GM12891 (cell line): ENCODE measurements around the gene TMEM121.
"Not testable (repeated sequence)": the region's sequence is repeated elsewhere in the genome, so short reads cannot be mapped to it uniquely, and the experiment has no call there.

ENCODE experiments used
- DNase-seq: peaks from one replicate; pipeline ENCODE4 v3.0.0; 2011; ENCODE audit warnings: low spot score; ENCODE audit not compliant: insufficient read length
- FAIRE-seq: peaks from 2 replicates; lab custom pipeline; 2011; peaks lifted over from hg19 to GRCh38; lab: Jason Lieb, UNC
- PAX5 ChIP-seq: IDR thresholded peaks from 2 replicates; pipeline ENCODE4 v1.6.1; 2011; ENCODE audit warnings: low read length, moderate library complexity, mild to moderate bottlenecking; ENCODE audit not compliant: insufficient read depth, severe bottlenecking
- POLR2A ChIP-seq: IDR thresholded peaks from 2 replicates; pipeline ENCODE4 v1.6.1; 2011; ENCODE audit warnings: low read depth, low read length, control low read depth
- POLR2AphosphoS5 ChIP-seq: IDR thresholded peaks from 2 replicates; pipeline ENCODE4 v1.6.1; 2011; ENCODE audit warnings: low read depth, low read length, control low read depth
- POU2F2 ChIP-seq: IDR thresholded peaks from 2 replicates; pipeline ENCODE4 v1.6.1; 2011; ENCODE audit warnings: low read depth, mild to moderate bottlenecking, control low read depth, low read length, moderate library complexity
- SPI1 ChIP-seq: IDR thresholded peaks from 2 replicates; pipeline ENCODE4 v1.6.1; 2011; ENCODE audit warnings: low read depth, low read length, control low read depth
- TAF1 ChIP-seq: IDR thresholded peaks from 2 replicates; pipeline ENCODE4 v1.6.1; 2011; ENCODE audit warnings: low read depth, low read length, control low read depth

Gene TMEM121

GRCh38 chr14:105533811-105534498 is 7.6 kb downstream of the TMEM121 start:
- no peak for DNase-seq
- no peak for FAIRE-seq
- TF ChIP-seq PAX5 (no peak), TAF1 (no peak)

DNA sequence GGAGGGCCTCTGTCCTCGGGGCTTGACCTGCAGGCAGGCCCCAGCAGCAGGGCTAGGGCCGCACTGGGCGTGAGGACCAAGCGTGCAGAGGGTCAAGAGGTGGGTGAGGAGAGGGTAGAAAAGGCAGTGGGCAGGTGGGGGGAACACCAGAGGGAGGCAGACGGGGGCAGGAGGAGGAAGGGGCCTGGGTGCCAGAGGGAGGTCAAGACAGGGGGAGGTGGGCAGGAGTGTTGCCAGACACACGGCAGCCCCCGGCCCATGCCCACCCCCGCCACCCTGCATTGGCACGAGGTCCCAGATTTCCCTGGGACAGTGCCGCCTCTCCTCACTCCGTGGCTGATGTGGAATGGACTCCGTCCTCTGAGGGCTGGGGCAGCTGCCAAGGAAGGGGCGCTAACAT is 8.2 kb downstream of the TMEM121 start:
- DNase-seq (no peak), FAIRE-seq (no peak)
- TF ChIP-seq POLR2A: no peak
- no peak for TF ChIP-seq POU2F2
- no peak for TF ChIP-seq SPI1
- no peak for TF ChIP-seq POLR2AphosphoS5
- TF ChIP-seq PAX5: no peak
- TF ChIP-seq TAF1: no peak

GRCh38 chr14:105536051-105536450 is 9.7 kb downstream of the TMEM121 start:
- no peak for FAIRE-seq
- DNase-seq: no peak
- TF ChIP-seq PAX5: no peak
- no peak for TF ChIP-seq SPI1
- TF ChIP-seq POU2F2: no peak
- TF ChIP-seq POLR2AphosphoS5: no peak
- TF ChIP-seq TAF1: no peak

DNA sequence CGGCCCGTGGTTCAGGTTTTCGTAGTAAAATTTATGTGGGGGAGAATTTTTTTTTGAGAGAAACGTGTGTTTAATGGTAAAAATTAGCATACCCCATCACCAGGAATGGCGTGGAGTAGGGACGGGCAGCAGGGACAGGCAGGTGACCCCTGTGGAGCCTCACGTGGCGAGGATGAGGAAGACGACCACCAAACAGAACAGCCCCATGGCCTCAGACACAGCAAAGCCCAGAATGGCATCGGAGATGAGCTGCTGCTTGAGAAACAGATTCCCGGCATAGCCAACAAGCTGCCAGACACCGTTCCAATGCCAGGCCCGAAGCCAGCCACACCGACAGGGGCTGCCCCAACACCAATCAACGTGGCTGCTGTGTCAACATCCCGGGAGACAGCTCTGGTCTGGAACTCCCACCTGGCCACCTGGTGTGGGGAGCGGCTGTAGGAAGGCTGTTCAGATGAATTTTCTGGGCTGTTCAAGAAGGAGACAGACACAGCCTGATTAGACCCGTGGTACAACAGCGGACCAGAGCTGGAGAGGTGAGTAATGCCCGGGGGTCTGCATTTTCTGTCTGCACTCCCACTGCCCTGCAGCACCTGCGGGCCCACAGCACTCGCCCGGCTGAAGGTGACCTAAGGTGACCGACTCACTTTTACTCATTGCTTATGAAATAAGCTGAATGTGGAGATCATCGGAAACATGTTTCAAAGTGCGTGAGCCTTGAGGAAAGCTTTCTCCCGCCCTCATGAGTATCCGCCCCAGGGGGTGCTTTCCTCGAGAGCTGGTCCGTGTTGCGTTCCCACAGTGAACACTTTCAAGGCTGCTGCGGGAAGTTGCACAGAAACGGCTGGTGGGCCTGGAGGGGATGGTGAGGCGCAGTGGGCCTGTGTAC is 10.6 kb downstream of the TMEM121 start:
- FAIRE-seq (no peak), DNase-seq (no peak)
- no peak for TF ChIP-seq TAF1
- TF ChIP-seq PAX5: no peak
- TF ChIP-seq SPI1: no peak
- TF ChIP-seq POU2F2: no peak
- TF ChIP-seq POLR2A: no peak
- no peak for TF ChIP-seq POLR2AphosphoS5

- DNase-seq (peak; percentile 96), FAIRE-seq (peak; percentile 38)
- no peak for TF ChIP-seq POLR2AphosphoS5
- no peak for TF ChIP-seq POLR2A
- no peak for TF ChIP-seq TAF1
- TF ChIP-seq SPI1: no peak
- TF ChIP-seq PAX5: no peak
- no peak for TF ChIP-seq POU2F2
These were observed 11.4 kb downstream of the TMEM121 start for GRCh38 chr14:105537580-105538474.

DNA sequence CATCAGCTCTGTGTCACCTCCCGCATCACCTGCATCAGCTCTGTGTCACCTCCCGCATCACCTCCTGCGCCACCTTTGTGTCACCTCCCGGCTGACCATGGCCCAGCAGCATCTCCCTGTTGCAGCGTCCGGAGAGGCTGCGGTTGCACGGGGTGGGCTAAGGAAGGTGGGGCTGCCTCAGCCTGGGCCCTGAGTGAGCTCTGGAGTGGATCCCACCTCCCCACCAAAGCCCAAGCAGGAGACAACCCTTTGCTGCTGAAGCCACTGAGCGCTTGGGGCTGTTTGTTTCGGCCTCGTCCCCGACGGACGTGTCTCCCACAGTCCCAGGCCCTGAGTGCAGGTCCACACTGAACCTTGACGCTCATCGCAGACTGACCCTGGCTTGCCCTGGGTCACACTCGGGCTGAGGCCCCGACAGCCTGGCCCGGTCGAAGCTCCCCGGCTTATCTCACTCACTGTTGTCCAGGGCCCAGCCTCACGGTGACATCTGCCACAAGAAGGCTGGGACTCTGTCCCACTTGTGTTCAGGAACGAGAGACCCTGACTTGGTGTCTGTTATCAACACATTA is 12.2 kb downstream of the TMEM121 start:
- TF ChIP-seq SPI1: no peak
- no peak for TF ChIP-seq PAX5
- no peak for TF ChIP-seq POLR2A
- no peak for TF ChIP-seq POU2F2
- TF ChIP-seq POLR2AphosphoS5: no peak
- no peak for TF ChIP-seq TAF1
- DNase-seq: no peak
- peak; percentile 72 for FAIRE-seq

DNA sequence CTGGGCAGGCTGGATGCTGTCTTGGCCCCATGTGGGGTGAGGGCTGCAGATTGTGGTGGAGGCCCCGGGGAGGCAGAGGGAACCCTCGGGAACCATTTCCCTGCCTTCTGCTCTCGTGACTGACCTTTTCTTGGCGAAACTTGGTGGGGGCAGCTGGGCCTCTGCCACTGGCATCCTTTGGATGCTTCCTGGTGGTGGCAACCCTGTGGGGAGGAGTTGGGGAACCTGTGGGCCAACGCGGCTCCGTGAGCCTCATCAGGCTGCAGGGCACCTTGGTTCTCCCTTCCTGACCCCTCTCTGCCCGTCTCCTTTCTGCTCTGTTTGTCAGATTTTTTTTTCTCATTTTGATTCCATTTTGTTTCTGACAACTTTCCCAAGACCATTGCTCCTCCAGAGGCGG is 14.4 kb downstream of the TMEM121 start:
- TF ChIP-seq POLR2AphosphoS5 (no peak), PAX5 (no peak)
- FAIRE-seq: no peak
- DNase-seq: no peak

DNA sequence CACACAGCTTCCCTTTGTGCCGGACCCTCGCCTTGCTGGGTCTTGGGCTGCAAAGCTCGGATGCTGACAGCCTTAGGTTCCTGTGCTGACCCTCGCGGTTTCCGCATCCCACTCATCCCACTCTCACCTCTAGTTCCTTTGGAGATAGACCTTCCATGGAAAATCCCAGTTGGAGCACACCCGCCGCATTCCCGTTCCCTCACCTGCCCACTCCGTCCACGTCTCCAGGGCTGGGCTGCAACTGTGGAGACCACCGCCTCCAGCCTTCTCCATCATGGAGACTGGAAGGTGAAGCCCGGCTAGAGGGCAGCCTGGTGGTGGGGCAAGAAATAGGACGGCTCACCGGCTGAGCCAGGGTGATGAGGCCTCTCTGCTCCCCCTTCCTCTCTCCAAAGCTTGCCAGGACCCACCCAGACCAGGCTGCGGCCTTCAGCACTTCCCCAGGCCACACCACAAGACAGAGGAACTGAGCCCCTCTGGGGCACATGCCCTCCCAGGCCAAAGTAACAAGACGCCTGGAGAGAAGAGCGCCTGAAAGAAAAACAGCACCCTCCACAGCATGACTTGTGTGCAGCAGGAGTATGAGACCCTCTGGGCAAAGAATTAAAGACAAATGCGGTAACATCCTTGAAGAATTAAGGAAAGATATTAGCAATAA is 15.0 kb downstream of the TMEM121 start:
- TF ChIP-seq SPI1 (no peak), POLR2A (no peak), TAF1 (no peak), POU2F2 (no peak), PAX5 (no peak), POLR2AphosphoS5 (no peak)
- DNase-seq: no peak
- FAIRE-seq: no peak

- not testable (repeated sequence) for FAIRE-seq, DNase-seq
These were observed 19.3 kb downstream of the TMEM121 start for GRCh38 chr14:105545676-105546075.

DNA sequence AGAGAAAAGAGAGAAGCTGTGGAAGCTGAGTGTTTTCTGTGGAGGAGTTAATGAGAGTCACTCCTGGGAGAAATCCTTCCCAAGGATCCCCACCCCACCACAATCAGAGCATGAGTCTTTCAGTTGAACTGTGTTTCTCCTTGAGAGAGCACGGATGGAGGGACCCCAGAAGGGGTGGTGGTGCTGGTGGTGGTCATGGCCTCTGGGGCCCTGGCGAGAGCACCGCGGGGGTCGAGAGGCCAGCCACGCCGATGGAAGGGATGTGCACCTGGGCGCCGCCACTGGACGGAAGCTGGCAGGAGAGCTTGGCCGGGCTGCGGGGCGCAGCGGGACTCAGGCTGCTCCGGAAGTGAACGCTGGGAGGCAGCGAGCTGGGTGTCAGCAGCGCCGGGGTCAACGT is 20.0 kb downstream of the TMEM121 start:
- not testable (repeated sequence) for FAIRE-seq, DNase-seq

GRCh38 chr14:105547072-105547471 is 20.7 kb downstream of the TMEM121 start:
- not testable (repeated sequence) for DNase-seq, FAIRE-seq
